WTC11 (cell line): ENCODE results near the gene MARCHF11.

Experiments used
- CREB1 ChIP-seq: sonication (generic); formaldehyde crosslinking; IDR thresholded peaks from 2 replicates; pipeline ENCODE4 v1.8.0; 2023; ENCODE audit warnings: mild to moderate bottlenecking, missing genetic modification reagents
- ELF4 ChIP-seq: sonication (generic); formaldehyde crosslinking; IDR thresholded peaks from 2 replicates; pipeline ENCODE4 v1.8.1; 2022; ENCODE audit warnings: low read depth, mild to moderate bottlenecking, moderate library complexity, missing genetic modification reagents
- ETV6 ChIP-seq: sonication (generic); formaldehyde crosslinking; IDR thresholded peaks from 2 replicates; pipeline ENCODE4 v1.8.1; 2022; ENCODE audit warnings: mild to moderate bottlenecking, missing genetic modification reagents
- NR2C2 ChIP-seq: sonication (generic); formaldehyde crosslinking; IDR thresholded peaks from 2 replicates; pipeline ENCODE4 v1.8.0; 2022; ENCODE audit warnings: mild to moderate bottlenecking, missing genetic modification reagents
- TEAD4 ChIP-seq: sonication (generic); formaldehyde crosslinking; IDR thresholded peaks from 2 replicates; pipeline ENCODE4 v1.8.0; 2022; ENCODE audit warnings: mild to moderate bottlenecking, missing genetic modification reagents
- TP53 ChIP-seq: sonication (generic); formaldehyde crosslinking; IDR thresholded peaks from 2 replicates; pipeline ENCODE4 v1.8.1; 2023; ENCODE audit warnings: mild to moderate bottlenecking, missing genetic modification reagents
- TF ChIP-seq, protein P1 (sequence below): fragments of 200-600 bp; IDR thresholded peaks from 2 replicates; pipeline ENCODE4 v1.8.0; 2022; ENCODE audit warnings: antibody characterized with exemption
- TF ChIP-seq, protein P2 (sequence below): sonication (generic); formaldehyde crosslinking; IDR thresholded peaks from 2 replicates; pipeline ENCODE4 v1.8.1; 2022; ENCODE audit warnings: low read depth, missing genetic modification reagents, borderline replicate concordance
- TF ChIP-seq, protein P3 (sequence below): sonication (generic); formaldehyde crosslinking; IDR thresholded peaks from 2 replicates; pipeline ENCODE4 v1.8.1; 2023; ENCODE audit warnings: mild to moderate bottlenecking, missing genetic modification reagents
- TF ChIP-seq, protein P4 (sequence below): sonication (generic); formaldehyde crosslinking; IDR thresholded peaks from 2 replicates; pipeline ENCODE4 v1.8.0; 2023; ENCODE audit warnings: missing genetic modification reagents, mild to moderate bottlenecking, borderline replicate concordance

DNA sequence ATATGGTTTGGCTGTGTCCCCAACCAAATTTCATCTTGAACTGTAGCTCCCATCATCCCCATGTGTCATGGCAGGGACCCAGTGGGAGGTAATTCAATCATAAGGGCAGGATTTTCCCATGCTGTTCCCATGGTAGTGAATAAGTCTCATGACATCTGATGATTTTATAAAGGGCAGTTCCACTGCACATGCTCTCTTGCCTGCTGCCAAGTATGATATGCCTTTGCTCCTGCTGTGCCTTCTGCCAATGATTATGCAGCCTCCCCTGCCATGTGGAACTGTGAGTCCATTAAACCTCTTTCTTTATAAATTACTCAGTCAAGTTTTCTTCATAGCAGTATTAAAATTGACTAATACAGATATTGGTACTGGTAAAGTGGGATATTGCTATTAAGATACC, 42.4 kb downstream of the MARCHF11 start:
- TF ChIP-seq, protein P1, sequence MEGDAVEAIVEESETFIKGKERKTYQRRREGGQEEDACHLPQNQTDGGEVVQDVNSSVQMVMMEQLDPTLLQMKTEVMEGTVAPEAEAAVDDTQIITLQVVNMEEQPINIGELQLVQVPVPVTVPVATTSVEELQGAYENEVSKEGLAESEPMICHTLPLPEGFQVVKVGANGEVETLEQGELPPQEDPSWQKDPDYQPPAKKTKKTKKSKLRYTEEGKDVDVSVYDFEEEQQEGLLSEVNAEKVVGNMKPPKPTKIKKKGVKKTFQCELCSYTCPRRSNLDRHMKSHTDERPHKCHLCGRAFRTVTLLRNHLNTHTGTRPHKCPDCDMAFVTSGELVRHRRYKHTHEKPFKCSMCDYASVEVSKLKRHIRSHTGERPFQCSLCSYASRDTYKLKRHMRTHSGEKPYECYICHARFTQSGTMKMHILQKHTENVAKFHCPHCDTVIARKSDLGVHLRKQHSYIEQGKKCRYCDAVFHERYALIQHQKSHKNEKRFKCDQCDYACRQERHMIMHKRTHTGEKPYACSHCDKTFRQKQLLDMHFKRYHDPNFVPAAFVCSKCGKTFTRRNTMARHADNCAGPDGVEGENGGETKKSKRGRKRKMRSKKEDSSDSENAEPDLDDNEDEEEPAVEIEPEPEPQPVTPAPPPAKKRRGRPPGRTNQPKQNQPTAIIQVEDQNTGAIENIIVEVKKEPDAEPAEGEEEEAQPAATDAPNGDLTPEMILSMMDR = no peak
- TF ChIP-seq ELF4 (CRISPR knock-in tag) (no peak), ETV6 (CRISPR knock-in tag) (no peak), NR2C2 (no peak), CREB1 (CRISPR knock-in tag) (no peak), TP53 (CRISPR knock-in tag) (no peak), TEAD4 (CRISPR knock-in tag) (no peak)
- TF ChIP-seq, protein P2, sequence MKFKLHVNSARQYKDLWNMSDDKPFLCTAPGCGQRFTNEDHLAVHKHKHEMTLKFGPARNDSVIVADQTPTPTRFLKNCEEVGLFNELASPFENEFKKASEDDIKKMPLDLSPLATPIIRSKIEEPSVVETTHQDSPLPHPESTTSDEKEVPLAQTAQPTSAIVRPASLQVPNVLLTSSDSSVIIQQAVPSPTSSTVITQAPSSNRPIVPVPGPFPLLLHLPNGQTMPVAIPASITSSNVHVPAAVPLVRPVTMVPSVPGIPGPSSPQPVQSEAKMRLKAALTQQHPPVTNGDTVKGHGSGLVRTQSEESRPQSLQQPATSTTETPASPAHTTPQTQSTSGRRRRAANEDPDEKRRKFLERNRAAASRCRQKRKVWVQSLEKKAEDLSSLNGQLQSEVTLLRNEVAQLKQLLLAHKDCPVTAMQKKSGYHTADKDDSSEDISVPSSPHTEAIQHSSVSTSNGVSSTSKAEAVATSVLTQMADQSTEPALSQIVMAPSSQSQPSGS (CRISPR knock-in tag) = no peak
- TF ChIP-seq, protein P3, sequence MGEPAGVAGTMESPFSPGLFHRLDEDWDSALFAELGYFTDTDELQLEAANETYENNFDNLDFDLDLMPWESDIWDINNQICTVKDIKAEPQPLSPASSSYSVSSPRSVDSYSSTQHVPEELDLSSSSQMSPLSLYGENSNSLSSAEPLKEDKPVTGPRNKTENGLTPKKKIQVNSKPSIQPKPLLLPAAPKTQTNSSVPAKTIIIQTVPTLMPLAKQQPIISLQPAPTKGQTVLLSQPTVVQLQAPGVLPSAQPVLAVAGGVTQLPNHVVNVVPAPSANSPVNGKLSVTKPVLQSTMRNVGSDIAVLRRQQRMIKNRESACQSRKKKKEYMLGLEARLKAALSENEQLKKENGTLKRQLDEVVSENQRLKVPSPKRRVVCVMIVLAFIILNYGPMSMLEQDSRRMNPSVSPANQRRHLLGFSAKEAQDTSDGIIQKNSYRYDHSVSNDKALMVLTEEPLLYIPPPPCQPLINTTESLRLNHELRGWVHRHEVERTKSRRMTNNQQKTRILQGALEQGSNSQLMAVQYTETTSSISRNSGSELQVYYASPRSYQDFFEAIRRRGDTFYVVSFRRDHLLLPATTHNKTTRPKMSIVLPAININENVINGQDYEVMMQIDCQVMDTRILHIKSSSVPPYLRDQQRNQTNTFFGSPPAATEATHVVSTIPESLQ (CRISPR knock-in tag) = no peak
- TF ChIP-seq, protein P4, sequence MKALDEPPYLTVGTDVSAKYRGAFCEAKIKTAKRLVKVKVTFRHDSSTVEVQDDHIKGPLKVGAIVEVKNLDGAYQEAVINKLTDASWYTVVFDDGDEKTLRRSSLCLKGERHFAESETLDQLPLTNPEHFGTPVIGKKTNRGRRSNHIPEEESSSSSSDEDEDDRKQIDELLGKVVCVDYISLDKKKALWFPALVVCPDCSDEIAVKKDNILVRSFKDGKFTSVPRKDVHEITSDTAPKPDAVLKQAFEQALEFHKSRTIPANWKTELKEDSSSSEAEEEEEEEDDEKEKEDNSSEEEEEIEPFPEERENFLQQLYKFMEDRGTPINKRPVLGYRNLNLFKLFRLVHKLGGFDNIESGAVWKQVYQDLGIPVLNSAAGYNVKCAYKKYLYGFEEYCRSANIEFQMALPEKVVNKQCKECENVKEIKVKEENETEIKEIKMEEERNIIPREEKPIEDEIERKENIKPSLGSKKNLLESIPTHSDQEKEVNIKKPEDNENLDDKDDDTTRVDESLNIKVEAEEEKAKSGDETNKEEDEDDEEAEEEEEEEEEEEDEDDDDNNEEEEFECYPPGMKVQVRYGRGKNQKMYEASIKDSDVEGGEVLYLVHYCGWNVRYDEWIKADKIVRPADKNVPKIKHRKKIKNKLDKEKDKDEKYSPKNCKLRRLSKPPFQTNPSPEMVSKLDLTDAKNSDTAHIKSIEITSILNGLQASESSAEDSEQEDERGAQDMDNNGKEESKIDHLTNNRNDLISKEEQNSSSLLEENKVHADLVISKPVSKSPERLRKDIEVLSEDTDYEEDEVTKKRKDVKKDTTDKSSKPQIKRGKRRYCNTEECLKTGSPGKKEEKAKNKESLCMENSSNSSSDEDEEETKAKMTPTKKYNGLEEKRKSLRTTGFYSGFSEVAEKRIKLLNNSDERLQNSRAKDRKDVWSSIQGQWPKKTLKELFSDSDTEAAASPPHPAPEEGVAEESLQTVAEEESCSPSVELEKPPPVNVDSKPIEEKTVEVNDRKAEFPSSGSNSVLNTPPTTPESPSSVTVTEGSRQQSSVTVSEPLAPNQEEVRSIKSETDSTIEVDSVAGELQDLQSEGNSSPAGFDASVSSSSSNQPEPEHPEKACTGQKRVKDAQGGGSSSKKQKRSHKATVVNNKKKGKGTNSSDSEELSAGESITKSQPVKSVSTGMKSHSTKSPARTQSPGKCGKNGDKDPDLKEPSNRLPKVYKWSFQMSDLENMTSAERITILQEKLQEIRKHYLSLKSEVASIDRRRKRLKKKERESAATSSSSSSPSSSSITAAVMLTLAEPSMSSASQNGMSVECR (CRISPR knock-in tag) = no peak
